Uterus (tissue), 2 donors: Measurements from ENCODE around the gene ATP5ME.

Experiments
- POLR2A ChIP-seq, 2 donors: fragments of 450-650 bp; IDR thresholded peaks; one replicate each; pipeline ENCODE4 v1.6.1; 2016; ENCODE audit warnings: antibody characterized with exemption in 2 of 2, mild to moderate bottlenecking in 1 of 2, moderate library complexity in 1 of 2
- TF ChIP-seq, protein P1 (sequence below), 4 experiments: fragments of 200-600 bp in 2 of 4; fragments of 450-650 bp in 2 of 4; sonication (generic) in 2 of 4; IDR thresholded peaks; one replicate each; pipeline ENCODE4 v1.5.1; 2016 to 2019; ENCODE audit warnings: antibody characterized with exemption in 4 of 4, mild to moderate bottlenecking in 2 of 4, moderate library complexity in 1 of 4

- TF ChIP-seq, protein P1, sequence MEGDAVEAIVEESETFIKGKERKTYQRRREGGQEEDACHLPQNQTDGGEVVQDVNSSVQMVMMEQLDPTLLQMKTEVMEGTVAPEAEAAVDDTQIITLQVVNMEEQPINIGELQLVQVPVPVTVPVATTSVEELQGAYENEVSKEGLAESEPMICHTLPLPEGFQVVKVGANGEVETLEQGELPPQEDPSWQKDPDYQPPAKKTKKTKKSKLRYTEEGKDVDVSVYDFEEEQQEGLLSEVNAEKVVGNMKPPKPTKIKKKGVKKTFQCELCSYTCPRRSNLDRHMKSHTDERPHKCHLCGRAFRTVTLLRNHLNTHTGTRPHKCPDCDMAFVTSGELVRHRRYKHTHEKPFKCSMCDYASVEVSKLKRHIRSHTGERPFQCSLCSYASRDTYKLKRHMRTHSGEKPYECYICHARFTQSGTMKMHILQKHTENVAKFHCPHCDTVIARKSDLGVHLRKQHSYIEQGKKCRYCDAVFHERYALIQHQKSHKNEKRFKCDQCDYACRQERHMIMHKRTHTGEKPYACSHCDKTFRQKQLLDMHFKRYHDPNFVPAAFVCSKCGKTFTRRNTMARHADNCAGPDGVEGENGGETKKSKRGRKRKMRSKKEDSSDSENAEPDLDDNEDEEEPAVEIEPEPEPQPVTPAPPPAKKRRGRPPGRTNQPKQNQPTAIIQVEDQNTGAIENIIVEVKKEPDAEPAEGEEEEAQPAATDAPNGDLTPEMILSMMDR (IDR thresholded peaks at IDR 0.05): no peak
- no peak for TF ChIP-seq POLR2A (IDR thresholded peaks at IDR 0.05)
Measured at GRCh38 chr4:622996-623913, 50.8 kb downstream of the ATP5ME start.
